IMR-90 (cell line): ENCODE data around the gene SORBS1. TPM values are rescaled to one million over a fixed set of nuclear protein-coding genes. Genes with fewer than 3 reads are reported as not detected.

ENCODE experiments used
- ATAC-seq: fragments of 200-7000 bp; cut with Tn5 transposase; 2 replicates; pipeline ENCODE4 v1.9.1; 2020; ENCODE audit warnings: low read depth, mild to moderate bottlenecking, moderate library complexity
- BruUV-seq: library from RNA; stranded (reverse); fragments of 400-500 nt; replicated peaks from 2 replicates; lab custom pipeline; 2021; lab: Mats Ljungman, UMichigan
- CTCF ChIA-PET: fragments of 300-600 bp; formaldehyde crosslinking; extraction: SDS; loops from one replicate; lab custom pipeline; 2021; ENCODE audit warnings: antibody characterized with exemption; lab: Yijun Ruan, JAX
- POLR2A ChIA-PET: fragments of 300-600 bp; sonication (Branson Sonifier 250); formaldehyde crosslinking; loops from one replicate; lab custom pipeline; 2022; ENCODE audit warnings: antibody characterized with exemption; ENCODE audit not compliant: unreplicated experiment; lab: Charles Lee
- DNase-seq: peaks from one replicate; pipeline ENCODE4 v3.0.0; 2013
- H2AFZ ChIP-seq: replicated peaks from 2 replicates; pipeline ENCODE3; 2013; ENCODE audit warnings: low read length, mild to moderate bottlenecking; ENCODE audit not compliant: poor library complexity
- H2AK5ac ChIP-seq: 2 replicates; pipeline ENCODE4 v1.6.1; 2013; ENCODE audit warnings: low read depth, low read length, inconsistent platforms
- H2AK9ac ChIP-seq: replicated peaks from 2 replicates; pipeline ENCODE3; 2013; ENCODE audit warnings: mild to moderate bottlenecking, low read depth, low read length, moderate library complexity; ENCODE audit not compliant: poor library complexity
- H2BK120ac ChIP-seq: 2 replicates; pipeline ENCODE4 v1.6.1; 2013; ENCODE audit warnings: low read depth, low read length, inconsistent platforms
- H2BK15ac ChIP-seq: 3 replicates; pipeline ENCODE4 v1.6.1; 2013; ENCODE audit warnings: low read depth, low read length, inconsistent platforms
- H2BK20ac ChIP-seq: 2 replicates; pipeline ENCODE4 v1.6.1; 2013; ENCODE audit warnings: low read depth, mild to moderate bottlenecking, inconsistent platforms, low read length, moderate library complexity
- H2BK5ac ChIP-seq: 2 replicates; pipeline ENCODE4 v1.6.1; 2013; ENCODE audit warnings: mild to moderate bottlenecking, low read depth, low read length, inconsistent platforms; ENCODE audit not compliant: poor library complexity, severe bottlenecking
- H3K14ac ChIP-seq: replicated peaks from 2 replicates; pipeline ENCODE4 v1.6.1; 2013; ENCODE audit warnings: low read depth, low read length, inconsistent platforms
- H3K18ac ChIP-seq: 2 replicates; pipeline ENCODE4 v1.6.1; 2013; ENCODE audit warnings: low read depth, low read length, control low read depth
- H3K23ac ChIP-seq: 2 replicates; pipeline ENCODE4 v1.6.1; 2013; ENCODE audit warnings: low read depth, low read length, inconsistent platforms
- H3K27ac ChIP-seq: 2 replicates; pipeline ENCODE4 v1.5.1; 2013; ENCODE audit warnings: mild to moderate bottlenecking, control low read depth, low read length; ENCODE audit not compliant: insufficient read depth
- H3K27me3 ChIP-seq: 2 replicates; pipeline ENCODE4 v1.6.1; 2013; ENCODE audit warnings: low read length; ENCODE audit not compliant: control insufficient read depth, insufficient read depth
- H3K36me3 ChIP-seq: 2 replicates; pipeline ENCODE4 v1.6.1; 2013; ENCODE audit warnings: low read length, mixed read lengths; ENCODE audit not compliant: control insufficient read depth, insufficient read depth
- H3K4ac ChIP-seq: 2 replicates; pipeline ENCODE4 v1.6.1; 2013; ENCODE audit warnings: low read depth, low read length, inconsistent platforms
- H3K4me1 ChIP-seq: 2 replicates; pipeline ENCODE4 v1.6.1; 2013; ENCODE audit warnings: low read length, mixed read lengths; ENCODE audit not compliant: control insufficient read depth, insufficient read depth
- H3K4me2 ChIP-seq: 2 replicates; pipeline ENCODE4 v1.6.1; 2013; ENCODE audit warnings: low read depth, mild to moderate bottlenecking, control low read depth, low read length, moderate library complexity
- H3K4me3 ChIP-seq: 2 replicates; pipeline ENCODE4 v1.5.1; 2013; ENCODE audit warnings: low read depth, mild to moderate bottlenecking, control low read depth, low read length, moderate library complexity; ENCODE audit not compliant: insufficient read depth
- H3K56ac ChIP-seq: 2 replicates; pipeline ENCODE4 v1.6.1; 2013; ENCODE audit warnings: low read length, inconsistent platforms; ENCODE audit not compliant: insufficient read depth; ENCODE audit errors: extremely low read depth
- H3K79me1 ChIP-seq, 2 experiments: 2 replicates each; pipeline ENCODE4 v1.6.1; 2013; ENCODE audit warnings: low read length in 2 of 2, inconsistent platforms in 1 of 2, low read depth in 1 of 2
- H3K9ac ChIP-seq: 2 replicates; pipeline ENCODE4 v1.6.1; 2013; ENCODE audit warnings: low read depth, low read length, control low read depth
- H3K9me1 ChIP-seq: 2 replicates; pipeline ENCODE4 v1.6.1; 2013; ENCODE audit warnings: low read length, inconsistent platforms; ENCODE audit not compliant: insufficient read depth
- H3K9me3 ChIP-seq: 2 replicates; pipeline ENCODE4 v1.6.1; 2013; ENCODE audit warnings: low read length; ENCODE audit not compliant: control insufficient read depth, insufficient read depth
- H4K20me1 ChIP-seq: 2 replicates; pipeline ENCODE4 v1.6.1; 2013; ENCODE audit warnings: low read length, inconsistent platforms; ENCODE audit not compliant: insufficient read depth
- H4K5ac ChIP-seq: 2 replicates; pipeline ENCODE4 v1.6.1; 2013; ENCODE audit warnings: mild to moderate bottlenecking, low read depth, low read length, control low read depth
- H4K8ac ChIP-seq, 2 experiments: 2 replicates each; pipeline ENCODE4 v1.6.1; 2013; ENCODE audit warnings: low read depth in 2 of 2, low read length in 2 of 2, control low read depth in 1 of 2, inconsistent platforms in 1 of 2
- H4K91ac ChIP-seq: 2 replicates; pipeline ENCODE4 v1.6.1; 2013; ENCODE audit warnings: low read depth, low read length, inconsistent platforms; ENCODE audit not compliant: insufficient read depth
- CTCF ChIP-seq: conservative IDR thresholded peaks from 2 replicates; pipeline ENCODE4 v1.5.1; 2012; ENCODE audit warnings: mild to moderate bottlenecking, low read depth, low read length, improper control_type of control experiment
- ELK1 ChIP-seq: fragments of 150-350 bp; IDR thresholded peaks from 2 replicates; pipeline ENCODE4 v1.6.1; 2016; ENCODE audit warnings: low read depth, mild to moderate bottlenecking, low read length, moderate library complexity, borderline replicate concordance
- MAFK ChIP-seq: IDR thresholded peaks from 2 replicates; pipeline ENCODE4 v1.6.1; 2012; ENCODE audit warnings: low read depth, low read length, improper control_type of control experiment
- MAZ ChIP-seq: IDR thresholded peaks from 2 replicates; pipeline ENCODE4 v1.6.1; 2012; ENCODE audit warnings: low read depth, mild to moderate bottlenecking, low read length, improper control_type of control experiment, moderate library complexity, borderline replicate concordance
- NFE2L2 ChIP-seq: fragments of 150-350 bp; IDR thresholded peaks from 2 replicates; pipeline ENCODE4 v1.6.1; 2016; ENCODE audit warnings: low read depth, mild to moderate bottlenecking, low read length
- RAD21 ChIP-seq: IDR thresholded peaks from 2 replicates; pipeline ENCODE4 v1.6.1; 2012; ENCODE audit warnings: low read length, improper control_type of control experiment
- SMC3 ChIP-seq: fragments of 150-350 bp; IDR thresholded peaks from 2 replicates; pipeline ENCODE4 v1.6.1; 2016; ENCODE audit warnings: low read depth, mild to moderate bottlenecking, antibody characterized with exemption, low read length, moderate library complexity
- WGBS, 2 experiments: methylation state at CpG; one replicate each; pipeline versions ENCODE4 v1.1.5 to v1.1.7; 2013; ENCODE audit warnings: missing lambda C conversion rate in 2 of 2; ENCODE audit not compliant: insufficient read length in 1 of 2; ENCODE audit errors: extremely low coverage in 2 of 2; 5-methylcytosine and 5-hydroxymethylcytosine counted together
- dilution Hi-C: fragments of 300-500 bp; cut with HindIII; formaldehyde crosslinking; loops from one replicate; pipeline ENCODE4 v1.14.3; 2018; ENCODE audit warnings: low sequenced_read_pairs; ENCODE audit not compliant: unreplicated experiment
- in situ Hi-C: fragments of 300-500 bp; cut with MboI; formaldehyde crosslinking; loops from 3 replicates; pipeline ENCODE4 v1.14.3; 2019; ENCODE audit warnings: low sequenced_read_pairs, inconsistent platforms, mixed read lengths
- intact Hi-C: fragments of 100-400 bp; cut with micrococcal nuclease; formaldehyde crosslinking; loops from 2 replicates; pipeline ENCODE4 v1.10.0; 2022
- polyA plus RNA-seq, 3 experiments: library from polyadenylated mRNA; depleted of rRNA; stranded (reverse); fragments of >200 nt; gene quantifications; 2 replicates each; pipeline ENCODE4 v1.2.3, GENCODE V29; 2012; ENCODE audit warnings: low replicate concordance in 1 of 3
- total RNA-seq: library from RNA; depleted of rRNA; stranded (reverse); fragments of >200 nt; gene quantifications from 2 replicates; pipeline ENCODE4 v1.2.3, GENCODE V29; 2012

The SORBS1 gene
- total and polyA plus RNA-seq, 2 of the 4 experiments (the other 2 are of a cell fraction) = 0.18 to 0.32 TPM

GRCh38 chr10:95445837-95446486 is 115.2 kb downstream of the SORBS1 start:
- Histone ChIP-seq H3K9me1 (no peaks in the 10 kb centered on the region; the same call in 1 of the 2 replicates), H3K23ac (no peak overlapping the region), H3K4me2 (no peak overlapping the region), H4K5ac (no peak overlapping the region), H3K79me1 (no peaks in the 10 kb centered on the region), H3K4me3 (no peak overlapping the region), H3K18ac (no peak overlapping the region), H3K4ac (no peak overlapping the region), H3K9me3 (no peaks in the 10 kb centered on the region), H3K14ac (no peak overlapping the region), H3K9ac (no peak overlapping the region), H2BK20ac (no peak overlapping the region), H3K27me3 (peaks cover 8% of the 10 kb centered on the region), H2AFZ (peak overlapping the region; percentile 39), H2BK120ac (no peak overlapping the region), H3K27ac (no peak overlapping the region), H2AK9ac (peak overlapping the region; percentile 67), H3K4me1 (peaks cover 3% of the 10 kb centered on the region), H3K36me3 (no peaks in the 10 kb centered on the region), H4K8ac (no peak overlapping the region), H3K56ac (no peak overlapping the region), H2BK15ac (no peak overlapping the region), H4K91ac (no peak overlapping the region), H2BK5ac (no peak overlapping the region), H2AK5ac (no peak overlapping the region), H4K20me1 (no peaks in the 10 kb centered on the region)
- ChIA-PET CTCF (interaction anchor here (0.5 to 1.7 kb wide), 7 partner anchors 9 to 885 kb away, joined by 3 to 9 read pairs (median 5); no protein-coding TSS in a partner anchor), POLR2A (no interaction called here)
- no TSS peak for BruUV-seq
- in situ Hi-C loops (no loop called here), dilution Hi-C loops (no loop called here), intact Hi-C loops (loop anchor here (1.0 to 5.0 kb wide), 2 partner anchors 16 to 314 kb away; no protein-coding TSS in a partner anchor)
- 42% methylated on average over 2 of the region's 7 CpGs; no CpG with 5 or more reads in 1 of the 2 experiments for WGBS, 2 experiments
- peak; percentile 81 for ATAC-seq
- no peak for TF ChIP-seq MAZ
- TF ChIP-seq SMC3 = peak; percentile 42
- TF ChIP-seq NFE2L2 = no peak
- peak; percentile 64 for TF ChIP-seq CTCF
- TF ChIP-seq ELK1 = no peak
- peak; percentile 39; the same call in 1 of the 2 replicates for TF ChIP-seq RAD21
- TF ChIP-seq MAFK = no peak
- DNase-seq = peak; percentile 69
